Posterior vena cava (tissue), 2 donors: Measurements from ENCODE around the gene LITAF. TPM values are rescaled to one million over a fixed set of nuclear protein-coding genes. Genes with fewer than 3 reads are reported as not detected.
A peak's percentile ranks its signal among the peaks of the same experiment; 100 is the strongest.

ENCODE experiments used
- DNase-seq: peaks from one replicate; pipeline ENCODE4 v3.0.0-alpha.2; 2020; ENCODE audit warnings: low spot score
- intact Hi-C, 2 donors: fragments of 100-400 bp; cut with DNase I; formaldehyde crosslinking; loops; one replicate each; pipeline versions ENCODE4 v1.14.1 to v1.14.2; 2022 to 2023
- long read RNA-seq, 2 donors: library from polyadenylated mRNA; unstranded; transcript quantifications; one replicate each; pipeline ENCODE4 v2.0.0, GENCODE V29; 2020 to 2021
- total RNA-seq, 2 donors: library from RNA; stranded (reverse); fragmentation: NEBNext Ultra II Directional; extraction: Animal tissue kit (Norgen Biotek cat#: 25700); gene quantifications; one replicate each; pipeline ENCODE4 v1.2.1, GENCODE V29; 2021
- donor health status: DM: yes; HTN: yes; CAD: no.
- donor health status: DM: yes; HTN: yes; CAD: no.

LITAF gene
- total RNA-seq, result 10 to 100 TPM; 70.0 to 76.4 TPM
- long read RNA-seq, donor 1, transcript LITAF-221 (4 exons, 2,467 nt), result major isoform, 13 of 38 reads
- long read RNA-seq, donor 1, partial matches to known transcripts, result 10 of 38 reads
- long read RNA-seq, donor 1, other reads (novel, unspliced or antisense), result 13 of 38 reads
- long read RNA-seq, donor 2, transcript LITAF-221 (4 exons, 2,467 nt), result major isoform, 80 of 172 reads
- long read RNA-seq, donor 2, transcript LITAF-205 (4 exons, 1,118 nt), result minor isoform, 15 of 172 reads
- long read RNA-seq, donor 2, partial matches to known transcripts, result 20 of 172 reads
- long read RNA-seq, donor 2, other reads (novel, unspliced or antisense), result 57 of 172 reads

GRCh38 chr16:11586856-11587642, at the start of gene LITAF:
TSS of gene LITAF (minus strand) at chr16:11586919. CDS start at chr16:11556730, 30,189 bp downstream.
- intact Hi-C loops, result loop anchor here in 1 of 2 donors (5.0 kb wide), 1 partner anchor 35 kb away; no protein-coding TSS in a partner anchor
- peak; percentile 88 for DNase-seq

GRCh38 chr16:11636172-11636721, 49.5 kb upstream of the LITAF start:
- intact Hi-C loops, result no loop called here
- no peak for DNase-seq

GRCh38 chr16:11635679-11636171, 49.0 kb upstream of the LITAF start:
- intact Hi-C loops, result no loop called here

GRCh38 chr16:11635113-11635652, 48.5 kb upstream of the LITAF start:
- intact Hi-C loops, result no loop called here
- no peak for DNase-seq

More at GRCh38 chr16:11635679-11636171, 49.0 kb upstream of the LITAF start:
- no peak for DNase-seq

- DNase-seq, result no peak
- intact Hi-C loops, result no loop called here
Observed at GRCh38 chr16:11634312-11634711, 47.6 kb upstream of the LITAF start.

- DNase-seq, result no peak
- intact Hi-C loops, result no loop called here
Observed at GRCh38 chr16:11633113-11633512, 46.4 kb upstream of the LITAF start.

GRCh38 chr16:11632455-11632939, 45.8 kb upstream of the LITAF start:
- peak; percentile 94 for DNase-seq
- intact Hi-C loops, result no loop called here

- no peak for DNase-seq
- intact Hi-C loops, result no loop called here
Observed at GRCh38 chr16:11631214-11631613, 44.5 kb upstream of the LITAF start.

GRCh38 chr16:11630768-11631056, 44.0 kb upstream of the LITAF start:
- DNase-seq, result no peak
- intact Hi-C loops, result no loop called here

GRCh38 chr16:11630046-11630767, 43.5 kb upstream of the LITAF start:
- intact Hi-C loops, result no loop called here
- no peak for DNase-seq

GRCh38 chr16:11629071-11630030, 42.6 kb upstream of the LITAF start:
- peak; percentile 83 for DNase-seq
- intact Hi-C loops, result no loop called here

- intact Hi-C loops, result no loop called here
- no peak for DNase-seq
Observed at GRCh38 chr16:11627822-11628457, 41.2 kb upstream of the LITAF start.

GRCh38 chr16:11627292-11627663, 40.6 kb upstream of the LITAF start:
- intact Hi-C loops, result no loop called here
- no peak for DNase-seq

GRCh38 chr16:11626657-11627291, 40.1 kb upstream of the LITAF start:
- no peak for DNase-seq
- intact Hi-C loops, result no loop called here

GRCh38 chr16:11625769-11626168, 39.0 kb upstream of the LITAF start:
- DNase-seq, result no peak
- intact Hi-C loops, result no loop called here

GRCh38 chr16:11624636-11625607, 38.2 kb upstream of the LITAF start:
- intact Hi-C loops, result loop anchor here in 1 of 2 donors (5.0 kb wide), 1 partner anchor 38 kb away; the partner anchor contains the start of gene LITAF
- no peak for DNase-seq
